Activated naive CD8-positive, alpha-beta T cell treated with anti-CD3 and anti-CD28 coated beads, Interleukin-2, amount 10 ng/mL, durations not matched to agents 7 days and 5 days (primary cell): Measurements from ENCODE around the gene DSTN. TPM values are rescaled to one million over a fixed set of nuclear protein-coding genes. Genes with fewer than 3 reads are reported as not detected.

ENCODE experiments used
- ATAC-seq: fragments of 150-1000 bp; cut with Tn5 transposase; one replicate; pipeline ENCODE4 v1.10.0; 2021; ENCODE audit warnings: low read depth, moderate library complexity
- POLR2A ChIA-PET: fragments of 350-600 bp; sonication (Branson Sonifier 250); formaldehyde crosslinking; loops from one replicate; lab custom pipeline; 2021; ENCODE audit warnings: antibody characterized with exemption; lab: Charles Lee
- DNase-seq: peaks from one replicate; pipeline ENCODE4 v3.0.0; 2021
- H3K27ac Mint-ChIP-seq: one replicate; pipeline ENCODE4 v1.8.0; 2022; ENCODE audit warnings: mild to moderate bottlenecking, mixed read lengths
- H3K27me3 Mint-ChIP-seq: one replicate; pipeline ENCODE4 v1.8.0; 2022; ENCODE audit warnings: mild to moderate bottlenecking, moderate library complexity, mixed read lengths
- H3K36me3 Mint-ChIP-seq: one replicate; pipeline ENCODE4 v1.8.0; 2021; ENCODE audit warnings: mild to moderate bottlenecking, mixed read lengths
- H3K4me1 Mint-ChIP-seq: one replicate; pipeline ENCODE4 v1.8.0; 2021; ENCODE audit warnings: mixed read lengths
- H3K4me3 Mint-ChIP-seq: one replicate; pipeline ENCODE4 v1.8.0; 2022; ENCODE audit warnings: mild to moderate bottlenecking, moderate library complexity, mixed read lengths
- H3K9me3 Mint-ChIP-seq: one replicate; pipeline ENCODE4 v1.8.0; 2021; ENCODE audit warnings: mixed read lengths
- total RNA-seq, 2 experiments: library from RNA; stranded (reverse); gene quantifications; one replicate each; pipeline ENCODE4 v1.2.3, GENCODE V29; 2021

DSTN gene
- total RNA-seq, 2 experiments from 2014 or later, result 41.7 to 47.5 TPM

- Mint-ChIP-seq H3K27ac (no peak overlapping the region), H3K27me3 (peaks cover 28% of the 10 kb centered on the region), H3K4me1 (peaks cover 15% of the 10 kb centered on the region), H3K36me3 (no peaks in the 10 kb centered on the region), H3K4me3 (no peak overlapping the region), H3K9me3 (no peaks in the 10 kb centered on the region)
- ATAC-seq, result peak; percentile 99
- peak; percentile 50 for DNase-seq
- POLR2A ChIA-PET, result no interaction called here
Measured at GRCh38 chr20:17536944-17537444, 32.9 kb upstream of the DSTN start.

- H3K36me3 Mint-ChIP-seq, result no peaks in the 10 kb centered on the region
- DNase-seq (no peak), ATAC-seq (no peak)
- H3K4me1 Mint-ChIP-seq, result peaks cover 15% of the 10 kb centered on the region
- peaks cover 37% of the 10 kb centered on the region for H3K27me3 Mint-ChIP-seq
- H3K27ac Mint-ChIP-seq, result no peak overlapping the region
- no peak overlapping the region for H3K4me3 Mint-ChIP-seq
- H3K9me3 Mint-ChIP-seq, result no peaks in the 10 kb centered on the region
- POLR2A ChIA-PET, result no interaction called here
Measured at GRCh38 chr20:17537959-17538358, 31.9 kb upstream of the DSTN start.

GRCh38 chr20:17538517-17539170 is 31.2 kb upstream of the DSTN start:
- peaks cover 12% of the 10 kb centered on the region for H3K4me1 Mint-ChIP-seq
- POLR2A ChIA-PET, result no interaction called here
- ATAC-seq (no peak), DNase-seq (no peak)
- H3K9me3 Mint-ChIP-seq, result no peaks in the 10 kb centered on the region
- no peak overlapping the region for H3K27ac Mint-ChIP-seq
- H3K36me3 Mint-ChIP-seq, result no peaks in the 10 kb centered on the region
- no peak overlapping the region for H3K4me3 Mint-ChIP-seq
- peaks cover 42% of the 10 kb centered on the region for H3K27me3 Mint-ChIP-seq

DNA sequence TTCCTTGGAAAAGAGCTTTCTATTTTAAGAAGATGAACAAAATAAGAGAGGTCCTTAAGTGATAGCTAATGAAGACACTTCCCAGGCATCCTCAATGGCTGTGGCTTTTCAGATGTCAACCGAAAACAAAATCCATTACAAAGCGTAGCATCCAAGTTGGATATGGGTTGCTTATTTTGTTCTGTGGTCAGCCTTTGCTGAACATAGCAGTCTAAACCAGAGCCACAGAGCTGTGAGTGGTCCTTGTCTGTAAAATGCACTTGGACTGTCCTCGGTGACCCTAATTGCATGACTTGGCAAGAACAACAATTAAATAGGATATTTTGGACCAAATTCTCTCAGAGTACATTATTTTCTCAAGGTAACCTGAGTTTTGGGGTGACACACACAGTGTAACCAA is 28.3 kb upstream of the DSTN start:
- no peak overlapping the region for H3K27ac Mint-ChIP-seq

DNA sequence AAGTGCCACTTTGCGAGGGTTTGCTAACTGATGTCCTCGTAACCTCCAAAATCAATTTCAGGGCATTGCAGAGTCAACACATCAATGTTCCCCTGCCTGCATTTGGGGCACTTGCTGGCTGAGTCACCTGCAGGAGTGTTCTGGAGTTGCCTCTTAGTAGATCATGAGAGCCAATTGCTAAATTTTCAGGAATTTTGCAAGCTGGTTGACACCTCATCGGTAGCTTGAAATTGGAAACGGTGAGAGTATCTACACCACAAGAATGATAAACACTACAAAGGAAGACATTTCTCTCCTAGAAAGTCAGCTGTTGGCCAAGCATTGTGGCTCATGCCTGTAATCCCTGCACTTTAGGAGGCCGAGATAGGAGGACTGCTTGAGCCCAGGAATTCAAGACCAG is 27.9 kb upstream of the DSTN start:
- POLR2A ChIA-PET, result no interaction called here

More for the DNA sequence above, 28.3 kb upstream of the DSTN start:
- peaks cover 6% of the 10 kb centered on the region for H3K4me1 Mint-ChIP-seq
- H3K36me3 Mint-ChIP-seq, result no peaks in the 10 kb centered on the region
- POLR2A ChIA-PET, result no interaction called here
- ATAC-seq (no peak), DNase-seq (no peak)
- no peak overlapping the region for H3K4me3 Mint-ChIP-seq
- H3K9me3 Mint-ChIP-seq, result no peaks in the 10 kb centered on the region
- H3K27me3 Mint-ChIP-seq, result peaks cover 56% of the 10 kb centered on the region

GRCh38 chr20:17542481-17542880 is 27.4 kb upstream of the DSTN start:
- Mint-ChIP-seq H3K4me3 (no peak overlapping the region), H3K36me3 (no peaks in the 10 kb centered on the region), H3K9me3 (no peaks in the 10 kb centered on the region), H3K4me1 (peaks cover 1% of the 10 kb centered on the region), H3K27me3 (peaks cover 58% of the 10 kb centered on the region), H3K27ac (no peak overlapping the region)
- no peak for ATAC-seq
- DNase-seq, result no peak
- POLR2A ChIA-PET, result no interaction called here

More for the DNA sequence above, 27.9 kb upstream of the DSTN start:
- Mint-ChIP-seq H3K4me1 (peaks cover 2% of the 10 kb centered on the region), H3K27me3 (peaks cover 56% of the 10 kb centered on the region), H3K36me3 (no peaks in the 10 kb centered on the region), H3K9me3 (no peaks in the 10 kb centered on the region), H3K4me3 (no peak overlapping the region), H3K27ac (no peak overlapping the region)
- no peak for DNase-seq
- ATAC-seq, result no peak

GRCh38 chr20:17542993-17543412 is 26.9 kb upstream of the DSTN start:
- Mint-ChIP-seq H3K9me3 (no peaks in the 10 kb centered on the region), H3K36me3 (no peaks in the 10 kb centered on the region), H3K4me1 (peaks cover 1% of the 10 kb centered on the region), H3K27me3 (peaks cover 60% of the 10 kb centered on the region), H3K4me3 (no peak overlapping the region), H3K27ac (no peak overlapping the region)
- DNase-seq, result no peak
- no peak for ATAC-seq
- POLR2A ChIA-PET, result no interaction called here

- DNase-seq (no peak), ATAC-seq (no peak)
- Mint-ChIP-seq H3K4me3 (no peak overlapping the region), H3K4me1 (peaks cover 1% of the 10 kb centered on the region), H3K27ac (no peak overlapping the region), H3K9me3 (no peaks in the 10 kb centered on the region), H3K27me3 (peaks cover 57% of the 10 kb centered on the region), H3K36me3 (no peaks in the 10 kb centered on the region)
- POLR2A ChIA-PET, result no interaction called here
Measured at GRCh38 chr20:17543531-17544131, 26.2 kb upstream of the DSTN start.

DNA sequence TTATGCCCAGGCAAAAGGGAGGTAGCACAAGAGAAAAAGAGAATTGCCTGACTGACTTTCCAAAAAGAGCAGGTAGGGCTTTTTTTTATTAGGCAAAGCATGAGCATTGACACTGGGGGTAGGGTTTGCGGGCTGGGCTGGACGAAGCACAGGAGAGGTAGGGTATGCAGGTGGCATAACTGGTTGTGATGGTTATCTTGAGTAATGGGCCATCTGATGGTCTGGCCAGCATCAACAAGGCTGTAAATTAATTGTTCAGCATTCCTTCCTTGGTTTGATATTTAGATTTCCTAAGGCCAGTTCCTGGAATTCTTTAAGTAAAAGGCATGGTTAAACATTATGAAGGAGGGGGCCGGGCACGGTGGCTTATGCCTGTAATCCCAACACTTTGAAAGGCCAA is 24.7 kb upstream of the DSTN start:
- ATAC-seq (no peak), DNase-seq (no peak)
- Mint-ChIP-seq H3K36me3 (no peaks in the 10 kb centered on the region), H3K9me3 (no peaks in the 10 kb centered on the region), H3K4me1 (no peaks in the 10 kb centered on the region), H3K4me3 (no peak overlapping the region), H3K27ac (no peak overlapping the region), H3K27me3 (peaks cover 56% of the 10 kb centered on the region)
- POLR2A ChIA-PET, result no interaction called here

GRCh38 chr20:17549131-17549530 is 20.7 kb upstream of the DSTN start:
- DNase-seq, result no peak
- Mint-ChIP-seq H3K36me3 (no peaks in the 10 kb centered on the region), H3K4me1 (no peaks in the 10 kb centered on the region), H3K27me3 (peaks cover 30% of the 10 kb centered on the region), H3K4me3 (no peak overlapping the region), H3K9me3 (no peaks in the 10 kb centered on the region), H3K27ac (no peak overlapping the region)
- ATAC-seq, result no peak
- POLR2A ChIA-PET, result no interaction called here

DNA sequence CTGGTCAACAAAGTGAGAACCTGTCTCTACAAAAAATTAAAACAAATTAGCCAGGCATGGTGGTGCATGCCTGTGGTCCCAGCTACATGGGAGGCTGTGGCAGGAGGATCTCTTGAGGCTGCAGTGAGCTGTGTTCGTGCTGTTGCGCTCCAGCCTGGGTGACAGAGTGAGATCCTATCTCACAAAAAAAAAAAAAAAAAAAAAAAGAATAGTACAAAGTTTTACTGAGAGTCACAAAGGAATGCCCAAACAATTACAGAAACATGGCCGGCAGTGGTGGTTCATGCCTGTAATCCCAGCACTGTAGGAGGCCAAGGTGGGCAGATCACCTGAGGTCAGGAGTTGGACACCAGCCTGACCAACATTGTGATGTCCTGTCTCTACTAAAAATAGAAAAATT is 14.8 kb upstream of the DSTN start:
- DNase-seq, result no peak
- H3K36me3 Mint-ChIP-seq, result no peaks in the 10 kb centered on the region
- H3K27me3 Mint-ChIP-seq, result peaks cover 2% of the 10 kb centered on the region
- H3K9me3 Mint-ChIP-seq, result no peaks in the 10 kb centered on the region
- ATAC-seq, result no peak
- H3K4me1 Mint-ChIP-seq, result peaks cover 10% of the 10 kb centered on the region
- H3K4me3 Mint-ChIP-seq, result no peak overlapping the region
- no peak overlapping the region for H3K27ac Mint-ChIP-seq
- POLR2A ChIA-PET, result no interaction called here

DNA sequence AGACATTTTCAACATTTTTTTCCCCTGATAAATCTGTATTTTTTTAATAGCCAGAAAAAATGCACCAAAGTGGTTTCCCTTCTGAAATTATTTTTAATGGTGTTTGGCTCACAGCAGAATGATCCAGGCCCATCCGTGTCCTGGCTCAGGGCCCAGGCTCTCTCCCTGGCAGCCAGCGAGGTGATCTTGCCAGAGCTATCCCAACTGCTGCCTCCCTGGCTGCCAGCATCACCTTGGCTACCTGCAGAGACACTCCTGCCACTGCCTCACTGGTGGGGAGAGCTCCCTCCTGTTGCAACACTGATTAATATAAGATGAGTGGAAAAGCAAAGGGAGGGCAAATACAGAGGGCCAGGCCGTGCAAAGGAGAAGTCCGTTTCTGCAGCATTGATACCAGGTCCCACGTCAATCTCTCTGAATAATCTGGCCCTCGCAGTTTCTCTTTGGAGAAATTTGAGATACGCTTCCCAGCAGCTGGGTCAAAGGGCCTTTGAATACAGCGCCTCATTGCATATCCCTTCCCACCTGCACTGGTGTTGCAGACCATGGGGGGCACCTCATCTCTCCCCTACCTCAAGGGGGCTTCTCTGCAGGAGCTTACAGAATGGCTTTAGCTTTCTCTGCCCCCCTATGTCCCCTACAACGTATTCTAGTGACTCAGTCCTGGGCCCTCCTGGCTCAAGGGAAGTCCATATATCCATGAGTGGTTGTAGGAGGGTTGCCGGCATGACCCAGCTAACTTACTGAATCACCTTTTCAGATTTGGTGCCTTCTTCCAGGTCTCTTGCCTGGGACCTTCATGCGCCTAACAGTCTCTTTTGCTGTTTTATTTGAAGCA is 12.8 kb upstream of the DSTN start:
- H3K36me3 Mint-ChIP-seq, result no peaks in the 10 kb centered on the region
- H3K4me1 Mint-ChIP-seq, result peaks cover 11% of the 10 kb centered on the region
- no peak overlapping the region for H3K4me3 Mint-ChIP-seq
- ATAC-seq, result no peak
- DNase-seq, result no peak
- POLR2A ChIA-PET, result interaction anchor here (0.7 to 1.2 kb wide), 2 partner anchors 14 to 35 kb away, joined by 3 to 4 read pairs; no protein-coding TSS in a partner anchor
- H3K27me3 Mint-ChIP-seq, result peaks cover 6% of the 10 kb centered on the region
- no peak overlapping the region for H3K27ac Mint-ChIP-seq
- no peaks in the 10 kb centered on the region for H3K9me3 Mint-ChIP-seq

DNA sequence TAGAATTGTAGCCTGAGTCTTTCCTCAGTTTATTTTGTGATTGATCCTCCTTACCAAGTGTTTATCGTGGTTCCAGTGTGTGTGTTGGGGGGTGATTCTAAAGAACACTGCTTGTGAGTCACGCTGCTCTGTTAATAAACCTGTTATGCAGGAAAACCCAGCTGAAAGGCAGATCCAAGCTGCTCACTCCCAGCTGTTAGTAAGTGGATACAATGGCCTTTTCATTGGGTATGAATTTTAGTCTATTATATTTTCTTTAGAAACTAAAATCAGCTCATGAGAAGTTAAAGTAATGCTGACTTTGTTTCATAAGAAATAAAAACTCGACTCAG is 12.2 kb upstream of the DSTN start:
- H3K27me3 Mint-ChIP-seq, result peaks cover 6% of the 10 kb centered on the region
- H3K4me1 Mint-ChIP-seq, result peaks cover 11% of the 10 kb centered on the region
- POLR2A ChIA-PET, result interaction anchor here (0.7 to 1.2 kb wide), 2 partner anchors 13 to 35 kb away, joined by 3 to 4 read pairs; no protein-coding TSS in a partner anchor
- H3K36me3 Mint-ChIP-seq, result no peaks in the 10 kb centered on the region
- H3K4me3 Mint-ChIP-seq, result no peak overlapping the region
- H3K27ac Mint-ChIP-seq, result no peak overlapping the region
- ATAC-seq (no peak), DNase-seq (no peak)
- no peaks in the 10 kb centered on the region for H3K9me3 Mint-ChIP-seq
